Activated naive CD4-positive, alpha-beta T cell treated with anti-CD3 and anti-CD28 coated beads, Interleukin-2, amount 50 U/mL, for 16 hours (primary cell): Measurements from ENCODE around the gene TTLL3.
A peak's percentile ranks its signal among the peaks of the same experiment; 100 is the strongest.

Experiments
- DNase-seq: peaks from one replicate; pipeline ENCODE4 v3.0.0-alpha.2; 2020

TTLL3 gene

GRCh38 chr3:9808345-9809037 lies 1.6 kb upstream of the TTLL3 start:
- DNase-seq, result peak; percentile 62

GRCh38 chr3:9809239-9809614 lies 835 bp upstream of the TTLL3 start:
- no peak for DNase-seq

- no peak for DNase-seq
Observed at GRCh38 chr3:9810433-9810770, 340 bp downstream of the TTLL3 start.

- DNase-seq, result no peak
Observed at GRCh38 chr3:9810846-9811245, 784 bp downstream of the TTLL3 start.

GRCh38 chr3:9812870-9813483 lies 2.9 kb downstream of the TTLL3 start:
- no peak for DNase-seq

GRCh38 chr3:9815986-9816385 lies 5.9 kb downstream of the TTLL3 start:
- no peak for DNase-seq

GRCh38 chr3:9817436-9817835 lies 7.4 kb downstream of the TTLL3 start:
- no peak for DNase-seq

- no peak for DNase-seq
Observed at GRCh38 chr3:9818666-9819335, 8.7 kb downstream of the TTLL3 start.

- no peak for DNase-seq
Observed at GRCh38 chr3:9820543-9820942, 10.5 kb downstream of the TTLL3 start.

- no peak for DNase-seq
Observed at GRCh38 chr3:9820946-9821345, 10.9 kb downstream of the TTLL3 start.

GRCh38 chr3:9825451-9826040 lies 15.5 kb downstream of the TTLL3 start:
- no peak for DNase-seq

- DNase-seq, result no peak
Observed at GRCh38 chr3:9826815-9827573, 16.9 kb downstream of the TTLL3 start.

- DNase-seq, result no peak
Observed at GRCh38 chr3:9828801-9829755, 19.0 kb downstream of the TTLL3 start.

GRCh38 chr3:9831253-9831652 lies 21.2 kb downstream of the TTLL3 start:
- no peak for DNase-seq

- no peak for DNase-seq
Observed at GRCh38 chr3:9833078-9833477, 23.0 kb downstream of the TTLL3 start.

GRCh38 chr3:9834520-9835380 lies 24.7 kb downstream of the TTLL3 start:
- DNase-seq, result no peak

GRCh38 chr3:9837701-9838582 lies 27.9 kb downstream of the TTLL3 start:
- no peak for DNase-seq

- DNase-seq, result no peak
Observed at GRCh38 chr3:9838856-9839255, 28.8 kb downstream of the TTLL3 start.

- DNase-seq, result no peak
Observed at GRCh38 chr3:9841015-9841414, 31.0 kb downstream of the TTLL3 start.
